ENCODE measurements around the gene LRRC8D. TPM values are rescaled to one million over a fixed set of nuclear protein-coding genes. Genes with fewer than 3 reads are reported as not detected.

Gene LRRC8D
- total RNA-seq, 1 experiment from 2014 or later, result 37.2 TPM

GRCh38 chr1:89942014-89942413 lies 121.2 kb downstream of the LRRC8D start:
- H2BK15ac ChIP-seq (ENCODE audit: low read depth, low read length), result no peak overlapping the region
- no peak overlapping the region for H3K4me2 ChIP-seq (ENCODE audit: insufficient read depth, insufficient read length, low read length)
- H3K18ac ChIP-seq (ENCODE audit: insufficient read length, low read depth, low read length), result no peak overlapping the region
- no peak overlapping the region for H4K5ac ChIP-seq (ENCODE audit: insufficient read length, low read depth, low read length)
- H3K4me1 Mint-ChIP-seq, result peaks cover 55 to 58% of the 10 kb centered on the region in 2 experiments
- no peak overlapping the region for H3K9ac ChIP-seq (ENCODE audit: extremely low read depth, insufficient read length, low read length)
- no peak overlapping the region for H2AFZ ChIP-seq (ENCODE audit: low read length)
- H2AK5ac ChIP-seq (ENCODE audit: insufficient read length, low read length), result no peak overlapping the region
- 0 out of 7 replicates have a peak overlapping the region, but pooled peaks of 1 of the 3 experiments have one; percentile 25 for H3K27ac Mint-ChIP-seq
- H3K27ac ChIP-seq (ENCODE audit: insufficient read length, low read depth, low read length), result no peak overlapping the region
- no peaks in the 10 kb centered on the region for H3K9me3 ChIP-seq (ENCODE audit: control insufficient read depth, low read depth, low read length)
- no peak overlapping the region for H3T11ph ChIP-seq (ENCODE audit: low read length)
- no peaks in the 10 kb centered on the region for H3K27me3 ChIP-seq (ENCODE audit: insufficient read depth, low read length)
- no peaks in the 10 kb centered on the region for H3K9me3 Mint-ChIP-seq
- no CpG with 5 or more reads among the region's 2 CpGs for WGBS (ENCODE audit: extremely low coverage, insufficient read length, low lambda C conversion rate)
- H3K79me2 ChIP-seq (ENCODE audit: insufficient read depth, low read length), result no peaks in the 10 kb centered on the region
- H3K4ac ChIP-seq (ENCODE audit: low read depth, low read length), result no peak overlapping the region
- H3K56ac ChIP-seq (ENCODE audit: insufficient read length, low read depth, low read length), result no peak overlapping the region
- H3K14ac ChIP-seq (ENCODE audit: insufficient read depth, low read length), result no peak overlapping the region
- no peaks in the 10 kb centered on the region for H4K20me1 ChIP-seq (ENCODE audit: control insufficient read depth, insufficient read depth, insufficient read length)
- H4K91ac ChIP-seq (ENCODE audit: insufficient read length, low read depth, low read length), result no peak overlapping the region
- H2BK12ac ChIP-seq (ENCODE audit: insufficient read length, low read depth, low read length), result no peak overlapping the region
- H3K36me3 Mint-ChIP-seq (ENCODE audit: insufficient read depth in 1 of 3, low read depth in 3 of 3), result peaks cover 0 to 2% (median 0%) of the 10 kb centered on the region in 3 experiments; a peak in 1 of 7 replicates
- TF ChIP-seq CTCF (conservative IDR thresholded peaks at IDR 0.05), result no peak
- H2BK5ac ChIP-seq (ENCODE audit: insufficient read length, low read length), result no peak overlapping the region
- DNase-seq, result no peak
- H3K23me2 ChIP-seq (ENCODE audit: insufficient read length, low read depth, low read length, poor library complexity, severe bottlenecking), result no peaks in the 10 kb centered on the region
- H3K23ac ChIP-seq (ENCODE audit: insufficient read length, low read depth, low read length), result no peak overlapping the region
- no peaks in the 10 kb centered on the region for H3K79me1 ChIP-seq (ENCODE audit: insufficient read depth, low read depth, low read length, poor library complexity, severe bottlenecking)
- H2BK20ac ChIP-seq (ENCODE audit: low read depth, low read length, poor library complexity, severe bottlenecking), result no peak overlapping the region
- H2BK120ac ChIP-seq (ENCODE audit: low read depth, low read length, poor library complexity, severe bottlenecking), result no peak overlapping the region
- H3K4me1 ChIP-seq (ENCODE audit: insufficient read depth, low read length), result peaks cover 5% of the 10 kb centered on the region; the same call in 1 of the 2 replicates
- no peak overlapping the region for H4K8ac ChIP-seq (replicated peaks; ENCODE audit: insufficient read length, low read depth, low read length)
- H3K27me3 Mint-ChIP-seq (ENCODE audit: low read depth), result no peaks in the 10 kb centered on the region
- no peak overlapping the region for H3K4me3 Mint-ChIP-seq

All from H9 (cell line).